Esophagus muscularis mucosa (tissue), 4 donors: ENCODE results near the gene ANKRD29. TPM values are rescaled to one million over a fixed set of nuclear protein-coding genes. Genes with fewer than 3 reads are reported as not detected.
"Not testable (repeated sequence)": the region's sequence is repeated elsewhere in the genome, so short reads cannot be mapped to it uniquely, and the experiment has no call there.

Experiments
- DNase-seq: peaks from one replicate; pipeline ENCODE4 v3.0.0-alpha.2; 2017; ENCODE audit errors: extremely low spot score
- H3K27ac ChIP-seq, 4 donors: fragments of 200-600 bp; sonication (generic); replicated peaks in 1 of 4; 1 replicate in 3 of 4; 2 replicates in 1 of 4; pipeline ENCODE4 v1.5.1; 2016 to 2019; ENCODE audit warnings: mild to moderate bottlenecking in 1 of 4
- H3K27me3 ChIP-seq, 4 donors: fragments of 200-600 bp; sonication (generic); one replicate each; pipeline versions ENCODE4 v1.5.1 to v1.6.0; 2016 to 2019
- H3K36me3 ChIP-seq, 4 donors: fragments of 200-600 bp; sonication (generic); one replicate each; pipeline ENCODE4 v1.5.1; 2016 to 2019
- H3K4me1 ChIP-seq, 4 donors: fragments of 200-600 bp; sonication (generic); one replicate each; pipeline ENCODE4 v1.5.1; 2016 to 2019
- H3K4me3 ChIP-seq, 4 donors: fragments of 200-600 bp; sonication (generic); 1 replicate in 2 of 4; 2 replicates in 2 of 4; pipeline ENCODE4 v1.5.1; 2016 to 2019; ENCODE audit warnings: mild to moderate bottlenecking in 4 of 4, moderate library complexity in 1 of 4
- H3K9me3 ChIP-seq, 4 donors: fragments of 200-600 bp; sonication (generic); 1 replicate in 3 of 4; 2 replicates in 1 of 4; pipeline ENCODE4 v1.5.1; 2016 to 2019
- CTCF ChIP-seq, 3 experiments: fragments of 200-600 bp in 2 of 3; fragments of 450-650 bp in 1 of 3; sonication (generic) in 2 of 3; IDR thresholded peaks; one replicate each; pipeline ENCODE4 v1.5.1; 2017 to 2019; ENCODE audit warnings: antibody characterized with exemption in 3 of 3, mild to moderate bottlenecking in 2 of 3, moderate library complexity in 1 of 3
- EP300 ChIP-seq: sonication (generic); formaldehyde crosslinking; IDR thresholded peaks from one replicate; pipeline ENCODE4 v1.6.1; 2017; ENCODE audit warnings: antibody characterized with exemption
- POLR2A ChIP-seq: fragments of 450-650 bp; IDR thresholded peaks from one replicate; pipeline ENCODE4 v1.6.1; 2017; ENCODE audit warnings: antibody characterized with exemption, moderate library complexity, mild to moderate bottlenecking, low read depth
- POLR2AphosphoS5 ChIP-seq, 2 donors: sonication (generic); formaldehyde crosslinking; IDR thresholded peaks; one replicate each; pipeline ENCODE4 v1.6.1; 2017; ENCODE audit warnings: antibody characterized with exemption in 2 of 2
- WGBS: methylation state at CpG from one replicate; pipeline ENCODE4 v1.1.5; 2018; 5-methylcytosine and 5-hydroxymethylcytosine counted together
- intact Hi-C: fragments of 100-400 bp; cut with DNase I; formaldehyde crosslinking; loops from one replicate; pipeline ENCODE4 v1.15.1; 2023
- total RNA-seq, 4 donors: library from RNA; depleted of rRNA; stranded (reverse); fragments of >200 nt; gene quantifications; one replicate each; pipeline versions ENCODE4 v1.1.0 to v1.2.1, GENCODE V29; 2016

Gene ANKRD29
- total RNA-seq, 4 donors from 2014 or later: 7.8 to 14.4 (median 10.9) TPM

GRCh38 chr18:23641143-23641720, 21.5 kb downstream of the ANKRD29 start:
- Histone ChIP-seq H3K27me3 (no peaks in the 10 kb centered on the region), H3K36me3 (no peaks in the 10 kb centered on the region), H3K4me3 (no peak overlapping the region), H3K4me1 (peaks cover 0 to 6% (median 0%) of the 10 kb centered on the region in 4 donors), H3K27ac (no peak overlapping the region), H3K9me3 (no peaks in the 10 kb centered on the region)
- DNase-seq: no peak
- TF ChIP-seq EP300 (no peak), CTCF (IDR thresholded peaks at IDR 0.05) (no peak), POLR2A (no peak), POLR2AphosphoS5 (IDR thresholded peaks at IDR 0.05) (no peak)
- 95% methylated on average over 7 of the region's 11 CpGs for WGBS
- intact Hi-C loops: no loop called here

- H3K36me3 ChIP-seq: no peaks in the 10 kb centered on the region
- H3K27ac ChIP-seq: no peak overlapping the region
- H3K27me3 ChIP-seq: no peaks in the 10 kb centered on the region
- H3K4me1 ChIP-seq: peaks cover 0 to 6% (median 0%) of the 10 kb centered on the region in 4 donors
- no peak overlapping the region for H3K4me3 ChIP-seq
- H3K9me3 ChIP-seq: no peaks in the 10 kb centered on the region
- intact Hi-C loops: no loop called here
- 88% methylated on average over 2 of the region's 2 CpGs for WGBS
- TF ChIP-seq CTCF (IDR thresholded peaks at IDR 0.05) (no peak), EP300 (no peak), POLR2A (no peak), POLR2AphosphoS5 (IDR thresholded peaks at IDR 0.05) (no peak)
- no peak for DNase-seq
Observed at GRCh38 chr18:23640052-23640451, 22.7 kb downstream of the ANKRD29 start.

- WGBS: 97% methylated on average over 5 of the region's 5 CpGs
- H3K27ac ChIP-seq, H3K4me1 ChIP-seq, DNase-seq, intact Hi-C loops, H3K27me3 ChIP-seq, H3K4me3 ChIP-seq, H3K9me3 ChIP-seq, H3K36me3 ChIP-seq: not testable (repeated sequence)
Observed at GRCh38 chr18:23636433-23636832, 26.3 kb downstream of the ANKRD29 start.

- 90% methylated on average over 3 of the region's 3 CpGs for WGBS
- peaks cover 0 to 5% (median 0%) of the 10 kb centered on the region in 4 donors for H3K4me1 ChIP-seq
- no peak for TF ChIP-seq POLR2AphosphoS5 (IDR thresholded peaks at IDR 0.05)
- TF ChIP-seq CTCF (IDR thresholded peaks at IDR 0.05): no peak
- no peaks in the 10 kb centered on the region for H3K36me3 ChIP-seq
- DNase-seq: no peak
- H3K4me3 ChIP-seq: no peak overlapping the region
- no peaks in the 10 kb centered on the region for H3K27me3 ChIP-seq
- intact Hi-C loops: no loop called here
- H3K27ac ChIP-seq: no peak overlapping the region
- H3K9me3 ChIP-seq: no peaks in the 10 kb centered on the region
Observed at GRCh38 chr18:23636071-23636399, 26.7 kb downstream of the ANKRD29 start.

- no peak for DNase-seq
- no peak for TF ChIP-seq EP300
- TF ChIP-seq CTCF (IDR thresholded peaks at IDR 0.05): no peak
- TF ChIP-seq POLR2A: no peak
- no peak for TF ChIP-seq POLR2AphosphoS5 (IDR thresholded peaks at IDR 0.05)
- Histone ChIP-seq H3K4me1 (peaks cover 0 to 5% (median 0%) of the 10 kb centered on the region in 4 donors), H3K36me3 (no peaks in the 10 kb centered on the region), H3K27me3 (no peaks in the 10 kb centered on the region), H3K27ac (no peak overlapping the region), H3K9me3 (no peaks in the 10 kb centered on the region), H3K4me3 (no peak overlapping the region)
- 87% methylated on average over 6 of the region's 6 CpGs for WGBS
- intact Hi-C loops: no loop called here
Observed at GRCh38 chr18:23635283-23636070, 27.2 kb downstream of the ANKRD29 start.
